SH-SY5Y (cell line): ENCODE results near the gene SH3BP2.

Experiments
- GATA2 ChIP-seq: IDR thresholded peaks from 2 replicates; pipeline ENCODE4 v1.6.1; 2011; ENCODE audit warnings: mild to moderate bottlenecking, low read depth, low read length
- GATA3 ChIP-seq: IDR thresholded peaks from 2 replicates; pipeline ENCODE4 v1.6.1; 2011; ENCODE audit warnings: low read depth, mild to moderate bottlenecking, low read length, moderate library complexity

DNA sequence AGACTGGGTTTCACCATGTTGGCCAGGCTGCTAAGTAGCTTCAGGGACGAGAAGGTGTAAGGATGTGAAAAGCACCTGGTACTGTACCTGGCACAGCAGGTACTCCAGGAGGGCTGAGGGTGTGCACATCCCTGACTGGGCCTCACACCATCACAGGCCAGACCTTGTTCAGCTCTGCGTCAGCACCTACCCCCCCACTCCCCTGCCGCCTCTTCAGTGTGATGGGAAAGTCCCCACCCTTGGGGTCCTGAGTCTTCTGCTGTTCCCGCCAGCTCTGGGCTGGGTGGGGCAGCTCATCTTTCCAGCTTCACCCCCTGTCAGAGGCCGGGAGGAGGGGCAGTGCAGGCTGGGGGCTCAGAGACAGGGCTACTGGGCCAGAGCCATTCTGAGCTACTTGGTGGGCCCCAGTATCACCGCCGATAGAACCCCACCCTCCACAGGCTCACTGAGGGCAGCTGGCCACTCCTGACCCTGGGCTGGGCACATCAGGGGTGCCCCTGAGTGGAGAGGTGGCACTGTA lies 6.7 kb upstream of the SH3BP2 start:
- TF ChIP-seq GATA2: no peak
- no peak for TF ChIP-seq GATA3
